CD8-positive, alpha-beta memory T cell (primary cell): ENCODE measurements around the gene TGFB1I1. TPM values are rescaled to one million over a fixed set of nuclear protein-coding genes. Genes with fewer than 3 reads are reported as not detected.

Experiments
- CTCF ChIA-PET: fragments of 350-600 bp; sonication (Branson Sonifier 250); formaldehyde crosslinking; loops from one replicate; lab custom pipeline; 2021; ENCODE audit warnings: antibody characterized with exemption; lab: Charles Lee
- POLR2A ChIA-PET: fragments of 350-600 bp; sonication (Branson Sonifier 250); formaldehyde crosslinking; loops from one replicate; lab custom pipeline; 2021; ENCODE audit warnings: antibody characterized with exemption; lab: Charles Lee
- DNase-seq, 5 donors: peaks; one replicate each; pipeline versions ENCODE4 v3.0.0 to v3.0.0-alpha.2; 2020 to 2022; ENCODE audit warnings: mixed read lengths in 1 of 5
- H3K27ac ChIP-seq: one replicate; pipeline ENCODE4 v1.7.0; 2013; ENCODE audit warnings: low read depth, mild to moderate bottlenecking, low read length, moderate library complexity
- H3K27me3 ChIP-seq: 2 replicates; pipeline ENCODE4 v1.7.0; 2013; ENCODE audit warnings: low read length, mild to moderate bottlenecking; ENCODE audit not compliant: insufficient read depth, poor library complexity, severe bottlenecking
- H3K36me3 ChIP-seq: 2 replicates; pipeline ENCODE4 v1.7.0; 2013; ENCODE audit warnings: mild to moderate bottlenecking, low read length, moderate library complexity; ENCODE audit not compliant: insufficient read depth
- H3K4me1 ChIP-seq: 2 replicates; pipeline ENCODE4 v1.7.0; 2013; ENCODE audit warnings: mild to moderate bottlenecking, low read length, moderate library complexity; ENCODE audit not compliant: insufficient read depth
- H3K4me3 ChIP-seq: 2 replicates; pipeline ENCODE4 v1.7.0; 2013; ENCODE audit warnings: mild to moderate bottlenecking, low read length
- H3K9me3 ChIP-seq: 2 replicates; pipeline ENCODE4 v1.7.0; 2013; ENCODE audit warnings: mild to moderate bottlenecking, low read length
- H3K27ac Mint-ChIP-seq, 8 donors: one replicate each; pipeline ENCODE4 v1.8.0; 2020 to 2021; ENCODE audit warnings: mixed read lengths in 8 of 8, mild to moderate bottlenecking in 6 of 8, inconsistent platforms in 3 of 8, moderate library complexity in 3 of 8
- H3K27me3 Mint-ChIP-seq, 2 donors: one replicate each; pipeline ENCODE4 v1.8.0; 2020 to 2021; ENCODE audit warnings: mixed read lengths in 2 of 2, mild to moderate bottlenecking in 1 of 2, moderate library complexity in 1 of 2
- H3K36me3 Mint-ChIP-seq, 3 donors: one replicate each; pipeline ENCODE4 v1.8.0; 2020 to 2021; ENCODE audit warnings: mixed read lengths in 3 of 3, inconsistent platforms in 1 of 3, mild to moderate bottlenecking in 1 of 3
- H3K4me1 Mint-ChIP-seq, 3 donors: one replicate each; pipeline ENCODE4 v1.8.0; 2020 to 2021; ENCODE audit warnings: mixed read lengths in 3 of 3, inconsistent platforms in 1 of 3, mild to moderate bottlenecking in 1 of 3
- H3K4me3 Mint-ChIP-seq, 7 donors: one replicate each; pipeline ENCODE4 v1.8.0; 2020 to 2021; ENCODE audit warnings: mixed read lengths in 7 of 7, mild to moderate bottlenecking in 6 of 7, moderate library complexity in 4 of 7, inconsistent platforms in 2 of 7
- H3K9me3 Mint-ChIP-seq, 5 donors: one replicate each; pipeline ENCODE4 v1.8.0; 2020 to 2022; ENCODE audit warnings: mixed read lengths in 5 of 5, mild to moderate bottlenecking in 3 of 5, moderate library complexity in 2 of 5, inconsistent platforms in 1 of 5
- polyA plus RNA-seq: library from polyadenylated mRNA; unstranded; fragments of 300-500 nt; fragmentation: Illumina TruSeq; gene quantifications from one replicate; pipeline ENCODE4 v1.2.3, GENCODE V29; 2021
- total RNA-seq, 2 experiments: library from RNA; stranded (reverse); gene quantifications; one replicate each; pipeline ENCODE4 v1.2.3, GENCODE V29; 2021

The TGFB1I1 gene
- total and polyA plus RNA-seq, 3 experiments from 2014 or later = 0.59 to 1.1 TPM; not detected in 1

GRCh38 chr16:31507929-31508705, 36.2 kb downstream of the TGFB1I1 start, which contains the start of gene RUSF1:
TSS of gene RUSF1 (minus strand) at chr16:31508391. CDS start at chr16:31508373, 18 bp downstream.
- Histone ChIP-seq H3K27ac (peak within 1 kb of the TSS; percentile 91), H3K27me3 (no peaks in the 10 kb centered on the region), H3K4me3 (peak within 1 kb of the TSS; percentile 61), H3K36me3 (no peaks in the 10 kb centered on the region), H3K4me1 (peaks cover 30% of the 10 kb centered on the region), H3K9me3 (no peaks in the 10 kb centered on the region)
- peak within 1 kb of the TSS; percentile 88 to 97 (median 93) for H3K4me3 Mint-ChIP-seq
- CTCF ChIA-PET = interaction anchor here (0.9 to 1.6 kb wide), 5 partner anchors 9 to 362 kb away, joined by 3 to 6 read pairs (median 4); no protein-coding TSS in a partner anchor
- H3K27me3 Mint-ChIP-seq = no peaks in the 10 kb centered on the region
- H3K4me1 Mint-ChIP-seq = peaks cover 35 to 62% (median 50%) of the 10 kb centered on the region in 3 donors
- POLR2A ChIA-PET = interaction anchor here (0.7 to 2.2 kb wide), 8 partner anchors 13 to 365 kb away, joined by 3 to 15 read pairs (median 5); partner anchors contain the start of genes ARMC5 and ZNF267
- peak within 1 kb of the TSS; percentile 94 to 99 (median 96) for H3K27ac Mint-ChIP-seq
- H3K9me3 Mint-ChIP-seq = no peaks in the 10 kb centered on the region
- peaks cover 0 to 30% (median 4%) of the 10 kb centered on the region in 3 donors for H3K36me3 Mint-ChIP-seq
- peak; percentile 69 to 86 (median 74) for DNase-seq

GRCh38 chr16:31508706-31509195, 36.8 kb downstream of the TGFB1I1 start:
- DNase-seq = no peak
- H3K4me1 Mint-ChIP-seq = peaks cover 35 to 61% (median 50%) of the 10 kb centered on the region in 3 donors
- POLR2A ChIA-PET = interaction anchor here (0.7 to 2.2 kb wide), 8 partner anchors 13 to 365 kb away, joined by 3 to 15 read pairs (median 5); partner anchors contain the start of genes ARMC5 and ZNF267

GRCh38 chr16:31513126-31513525, 41.2 kb downstream of the TGFB1I1 start:
- DNase-seq = no peak
- Histone ChIP-seq H3K4me1 (peaks cover 14% of the 10 kb centered on the region), H3K27me3 (no peaks in the 10 kb centered on the region), H3K4me3 (no peak overlapping the region), H3K36me3 (no peaks in the 10 kb centered on the region), H3K27ac (no peak overlapping the region), H3K9me3 (no peaks in the 10 kb centered on the region)
- H3K4me3 Mint-ChIP-seq = no peak overlapping the region
- peaks cover 6 to 12% of the 10 kb centered on the region in 2 donors for H3K27me3 Mint-ChIP-seq
- peaks cover 0 to 7% (median 0%) of the 10 kb centered on the region in 3 donors for H3K36me3 Mint-ChIP-seq
- CTCF ChIA-PET = no interaction called here
- peaks cover 0 to 14% (median 6%) of the 10 kb centered on the region in 5 donors for H3K9me3 Mint-ChIP-seq
- POLR2A ChIA-PET = no interaction called here
- peaks cover 17 to 27% (median 22%) of the 10 kb centered on the region in 3 donors for H3K4me1 Mint-ChIP-seq
- H3K27ac Mint-ChIP-seq = peak overlapping the region in 1 of 8 donors; percentile 27

More at GRCh38 chr16:31508706-31509195, 36.8 kb downstream of the TGFB1I1 start:
- CTCF ChIA-PET = interaction anchor here (0.9 to 1.6 kb wide), 3 partner anchors 10 to 48 kb away, joined by 4 to 6 read pairs (median 4); no protein-coding TSS in a partner anchor
- peak overlapping the region; percentile 61 for H3K4me3 ChIP-seq
- H3K27me3 ChIP-seq = no peaks in the 10 kb centered on the region
- Mint-ChIP-seq H3K27me3 (no peaks in the 10 kb centered on the region), H3K4me3 (peak overlapping the region; percentile 88 to 97 (median 93)), H3K9me3 (no peaks in the 10 kb centered on the region), H3K36me3 (peaks cover 0 to 30% (median 4%) of the 10 kb centered on the region in 3 donors), H3K27ac (peak overlapping the region; percentile 94 to 99 (median 96))
- H3K27ac ChIP-seq = peak overlapping the region; percentile 91
- no peaks in the 10 kb centered on the region for H3K9me3 ChIP-seq
- peaks cover 30% of the 10 kb centered on the region for H3K4me1 ChIP-seq
- no peaks in the 10 kb centered on the region for H3K36me3 ChIP-seq

GRCh38 chr16:31513884-31514283, 41.9 kb downstream of the TGFB1I1 start:
- no peaks in the 10 kb centered on the region for H3K27me3 ChIP-seq
- CTCF ChIA-PET = interaction anchor here (0.6 kb wide), 1 partner anchor 34 kb away, joined by 3 read pairs; no protein-coding TSS in a partner anchor
- POLR2A ChIA-PET = no interaction called here
- DNase-seq = no peak
- H3K4me1 ChIP-seq = peaks cover 12% of the 10 kb centered on the region
- H3K36me3 ChIP-seq = no peaks in the 10 kb centered on the region
- H3K9me3 ChIP-seq = no peaks in the 10 kb centered on the region
- peak overlapping the region in 1 of 7 donors; percentile 34 for H3K4me3 Mint-ChIP-seq
- peaks cover 8 to 13% of the 10 kb centered on the region in 2 donors for H3K27me3 Mint-ChIP-seq
- no peak overlapping the region for H3K4me3 ChIP-seq
- no peak overlapping the region for H3K27ac Mint-ChIP-seq
- H3K4me1 Mint-ChIP-seq = peaks cover 11 to 19% (median 15%) of the 10 kb centered on the region in 3 donors
- peaks cover 0 to 14% (median 6%) of the 10 kb centered on the region in 5 donors for H3K9me3 Mint-ChIP-seq
- H3K36me3 Mint-ChIP-seq = no peaks in the 10 kb centered on the region
- H3K27ac ChIP-seq = no peak overlapping the region

GRCh38 chr16:31517800-31518402, 45.9 kb downstream of the TGFB1I1 start:
- Mint-ChIP-seq H3K27me3 (peaks cover 8 to 21% of the 10 kb centered on the region in 2 donors), H3K4me1 (no peaks in the 10 kb centered on the region), H3K9me3 (peaks cover 0 to 14% (median 6%) of the 10 kb centered on the region in 5 donors), H3K4me3 (no peak overlapping the region), H3K36me3 (no peaks in the 10 kb centered on the region), H3K27ac (no peak overlapping the region)
- Histone ChIP-seq H3K4me1 (no peaks in the 10 kb centered on the region), H3K27me3 (no peaks in the 10 kb centered on the region), H3K27ac (no peak overlapping the region), H3K9me3 (no peaks in the 10 kb centered on the region), H3K36me3 (no peaks in the 10 kb centered on the region), H3K4me3 (no peak overlapping the region)
- ChIA-PET POLR2A (no interaction called here), CTCF (no interaction called here)
- DNase-seq = no peak

- no peaks in the 10 kb centered on the region for H3K27me3 ChIP-seq
- peaks cover 8 to 23% of the 10 kb centered on the region in 2 donors for H3K27me3 Mint-ChIP-seq
- no peak overlapping the region for H3K27ac Mint-ChIP-seq
- no peak overlapping the region for H3K27ac ChIP-seq
- no peaks in the 10 kb centered on the region for H3K9me3 ChIP-seq
- H3K4me1 ChIP-seq = no peaks in the 10 kb centered on the region
- H3K4me1 Mint-ChIP-seq = no peaks in the 10 kb centered on the region
- H3K4me3 Mint-ChIP-seq = no peak overlapping the region
- H3K4me3 ChIP-seq = no peak overlapping the region
- CTCF ChIA-PET = no interaction called here
- POLR2A ChIA-PET = interaction anchor here (0.6 to 0.7 kb wide), 2 partner anchors 32 to 576 kb away, joined by 3 to 4 read pairs; no protein-coding TSS in a partner anchor
- no peaks in the 10 kb centered on the region for H3K36me3 Mint-ChIP-seq
- DNase-seq = no peak
- H3K36me3 ChIP-seq = no peaks in the 10 kb centered on the region
- peaks cover 0 to 14% (median 6%) of the 10 kb centered on the region in 5 donors for H3K9me3 Mint-ChIP-seq
These were observed 47.9 kb downstream of the TGFB1I1 start for GRCh38 chr16:31519759-31520431.

GRCh38 chr16:31521368-31521767, 49.4 kb downstream of the TGFB1I1 start:
- Mint-ChIP-seq H3K27ac (no peak overlapping the region), H3K4me1 (no peaks in the 10 kb centered on the region), H3K4me3 (no peak overlapping the region), H3K9me3 (peaks cover 0 to 14% (median 6%) of the 10 kb centered on the region in 5 donors), H3K36me3 (no peaks in the 10 kb centered on the region), H3K27me3 (peaks cover 8 to 30% of the 10 kb centered on the region in 2 donors)
- no peak overlapping the region for H3K4me3 ChIP-seq
- CTCF ChIA-PET = no interaction called here
- no peaks in the 10 kb centered on the region for H3K27me3 ChIP-seq
- no peak for DNase-seq
- H3K4me1 ChIP-seq = no peaks in the 10 kb centered on the region
- POLR2A ChIA-PET = no interaction called here
- no peaks in the 10 kb centered on the region for H3K9me3 ChIP-seq
- no peak overlapping the region for H3K27ac ChIP-seq
- H3K36me3 ChIP-seq = no peaks in the 10 kb centered on the region
